ENCODE measurements around the gene TAOK2.

DNA sequence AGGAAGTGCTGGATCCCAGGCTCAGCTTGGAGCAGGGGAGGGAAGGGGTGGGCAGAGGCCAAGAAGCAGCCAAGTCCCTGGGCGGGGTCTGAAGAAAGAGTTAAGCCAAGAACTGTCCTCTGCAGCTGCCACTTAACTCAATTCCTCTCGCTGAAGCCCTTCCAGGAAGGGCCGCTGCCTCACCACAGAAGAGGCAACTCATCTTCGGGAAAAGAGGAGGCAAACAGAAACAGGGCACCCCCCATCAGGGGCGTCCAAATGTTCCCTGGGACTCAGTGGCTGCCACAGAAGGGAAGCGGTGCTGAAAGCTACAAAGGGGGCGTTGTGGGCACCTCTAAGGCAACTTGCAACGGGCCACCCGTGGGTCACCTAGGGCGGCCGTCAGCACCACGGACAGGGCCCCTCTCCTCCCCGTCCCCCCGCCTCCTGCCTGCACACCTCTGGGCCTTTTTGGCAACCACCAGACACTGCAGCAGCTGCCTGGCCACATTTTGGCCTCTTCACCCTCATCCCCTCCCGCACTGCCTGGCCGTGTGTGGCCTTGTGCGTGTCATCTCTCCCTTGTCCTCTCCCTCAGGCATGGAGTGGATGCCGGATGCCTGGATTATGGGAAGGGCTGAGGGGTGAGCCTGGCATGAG lies 54.9 kb downstream of the TAOK2 start:
- TF ChIP-seq POLR2A (IDR thresholded peaks at IDR 0.05; ENCODE audit: low read depth, low read length) (no peak), TAF1 (IDR thresholded peaks at IDR 0.05; ENCODE audit: borderline replicate concordance, low read depth, low read length) (no peak), POLR2AphosphoS5 (IDR thresholded peaks at IDR 0.05; ENCODE audit: low read depth, low read length) (no peak)

Data from GM12892 (cell line).